Measurements from ENCODE around the gene ADGRV1. TPM values are rescaled to one million over a fixed set of nuclear protein-coding genes. Genes with fewer than 3 reads are reported as not detected.
"Not testable (repeated sequence)": the region's sequence is repeated elsewhere in the genome, so short reads cannot be mapped to it uniquely, and the experiment has no call there.

ADGRV1 gene
- total RNA-seq, 2 experiments from 2014 or later, result 0.06 TPM; not detected in 1

- H3K27ac Mint-ChIP-seq, result no peak overlapping the region
- H3K4me1 Mint-ChIP-seq, result no peaks in the 10 kb centered on the region
- H3K4me3 Mint-ChIP-seq, result no peak overlapping the region
- peaks cover 4% of the 10 kb centered on the region for H3K27me3 Mint-ChIP-seq
- ATAC-seq (ENCODE audit: low read depth) (no peak), DNase-seq (no peak)
- no peaks in the 10 kb centered on the region for H3K9me3 Mint-ChIP-seq
- H3K36me3 Mint-ChIP-seq, result no peaks in the 10 kb centered on the region
- POLR2A ChIA-PET, result no interaction called here
Observed at GRCh38 chr5:90809311-90810056, 250.9 kb downstream of the ADGRV1 start.

DNA sequence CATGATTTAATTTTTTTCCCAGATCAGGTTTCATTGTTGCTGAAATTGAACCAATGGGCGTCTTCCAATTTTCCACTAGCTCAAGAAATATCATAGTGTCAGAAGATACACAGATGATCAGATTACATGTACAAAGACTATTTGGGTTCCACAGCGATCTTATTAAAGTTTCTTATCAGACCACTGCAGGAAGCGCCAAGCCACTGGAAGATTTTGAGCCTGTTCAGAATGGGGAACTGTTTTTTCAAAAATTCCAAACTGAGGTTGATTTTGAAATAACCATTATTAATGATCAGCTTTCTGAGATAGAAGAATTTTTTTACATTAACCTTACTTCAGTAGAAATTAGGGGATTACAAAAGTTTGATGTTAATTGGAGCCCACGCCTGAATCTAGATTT is 251.6 kb downstream of the ADGRV1 start:
- Mint-ChIP-seq H3K9me3 (no peaks in the 10 kb centered on the region), H3K36me3 (no peaks in the 10 kb centered on the region), H3K27me3 (peaks cover 4% of the 10 kb centered on the region), H3K4me1 (no peaks in the 10 kb centered on the region), H3K4me3 (no peak overlapping the region), H3K27ac (no peak overlapping the region)
- ATAC-seq (ENCODE audit: low read depth), result no peak
- no peak for DNase-seq
- POLR2A ChIA-PET, result no interaction called here

- no peak for DNase-seq
- H3K36me3 Mint-ChIP-seq, result no peaks in the 10 kb centered on the region
- no peak overlapping the region for H3K27ac Mint-ChIP-seq
- H3K4me3 Mint-ChIP-seq, result no peak overlapping the region
- no peaks in the 10 kb centered on the region for H3K4me1 Mint-ChIP-seq
- no peaks in the 10 kb centered on the region for H3K9me3 Mint-ChIP-seq
- H3K27me3 Mint-ChIP-seq, result no peaks in the 10 kb centered on the region
- POLR2A ChIA-PET, result no interaction called here
- no peak for ATAC-seq (ENCODE audit: low read depth)
Observed at GRCh38 chr5:90813392-90813791, 254.8 kb downstream of the ADGRV1 start.

DNA sequence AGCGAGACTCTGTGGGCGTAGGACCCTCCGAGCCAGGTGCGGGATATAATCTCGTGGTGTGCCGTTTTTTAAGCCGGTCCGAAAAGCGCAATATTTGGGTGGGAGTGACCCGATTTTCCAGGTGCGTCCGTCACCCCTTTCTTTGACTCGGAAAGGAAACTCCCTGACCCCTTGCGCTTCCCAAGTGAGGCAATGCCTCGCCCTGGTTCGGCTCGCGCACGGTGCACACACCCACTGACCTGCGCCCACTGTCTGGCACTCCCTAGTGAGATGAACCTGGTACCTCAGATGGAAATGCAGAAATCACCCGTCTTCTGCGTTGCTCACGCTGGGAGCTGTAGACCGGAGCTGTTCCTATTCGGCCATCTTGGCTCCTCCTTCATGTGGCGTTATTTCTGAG is 263.5 kb downstream of the ADGRV1 start:
- H3K27ac Mint-ChIP-seq, result not testable (repeated sequence)

GRCh38 chr5:90824436-90824835 is 265.8 kb downstream of the ADGRV1 start:
- H3K36me3 Mint-ChIP-seq, result no peaks in the 10 kb centered on the region
- no peak overlapping the region for H3K27ac Mint-ChIP-seq
- H3K9me3 Mint-ChIP-seq, result peaks cover 2% of the 10 kb centered on the region
- H3K4me1 Mint-ChIP-seq, result no peaks in the 10 kb centered on the region
- no peak overlapping the region for H3K4me3 Mint-ChIP-seq
- peaks cover 1% of the 10 kb centered on the region for H3K27me3 Mint-ChIP-seq
- ATAC-seq (ENCODE audit: low read depth) (no peak), DNase-seq (no peak)
- POLR2A ChIA-PET, result no interaction called here

More for the DNA sequence above, 263.5 kb downstream of the ADGRV1 start:
- H3K4me3 Mint-ChIP-seq; H3K36me3 Mint-ChIP-seq; H3K27me3 Mint-ChIP-seq; H3K9me3 Mint-ChIP-seq; H3K4me1 Mint-ChIP-seq; POLR2A ChIA-PET; DNase-seq; ATAC-seq (ENCODE audit: low read depth): not testable (repeated sequence)

DNA sequence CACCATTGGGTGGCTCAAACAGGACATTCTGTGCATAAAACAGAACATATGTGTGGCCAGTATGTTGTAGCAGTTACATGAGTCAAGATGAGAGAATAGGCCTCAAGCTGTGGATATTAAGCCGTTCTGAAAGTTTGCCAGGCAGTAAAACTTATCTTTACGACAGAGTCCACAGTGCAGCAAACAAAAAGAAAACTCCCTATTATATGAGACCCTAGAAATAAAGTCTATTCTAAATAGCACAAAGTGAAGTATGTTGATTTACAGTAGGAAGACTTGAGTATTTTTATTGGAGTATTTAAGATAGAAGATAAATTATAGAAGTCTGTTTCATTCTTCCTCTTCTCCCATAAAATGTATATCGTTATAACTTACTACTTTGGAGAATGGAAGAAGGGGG is 271.5 kb downstream of the ADGRV1 start:
- H3K27me3 Mint-ChIP-seq, result peaks cover 7% of the 10 kb centered on the region
- H3K4me1 Mint-ChIP-seq, result no peaks in the 10 kb centered on the region
- no peaks in the 10 kb centered on the region for H3K36me3 Mint-ChIP-seq
- ATAC-seq (ENCODE audit: low read depth) (no peak), DNase-seq (no peak)
- POLR2A ChIA-PET, result no interaction called here
- no peak overlapping the region for H3K27ac Mint-ChIP-seq
- no peaks in the 10 kb centered on the region for H3K9me3 Mint-ChIP-seq
- H3K4me3 Mint-ChIP-seq, result no peak overlapping the region

GRCh38 chr5:90833753-90834152 is 275.2 kb downstream of the ADGRV1 start:
- peaks cover 7% of the 10 kb centered on the region for H3K27me3 Mint-ChIP-seq
- ATAC-seq (ENCODE audit: low read depth) (no peak), DNase-seq (no peak)
- POLR2A ChIA-PET, result no interaction called here
- no peaks in the 10 kb centered on the region for H3K9me3 Mint-ChIP-seq
- no peaks in the 10 kb centered on the region for H3K4me1 Mint-ChIP-seq
- no peak overlapping the region for H3K27ac Mint-ChIP-seq
- H3K36me3 Mint-ChIP-seq, result no peaks in the 10 kb centered on the region
- H3K4me3 Mint-ChIP-seq, result no peak overlapping the region

- no peak overlapping the region for H3K4me3 Mint-ChIP-seq
- peaks cover 12% of the 10 kb centered on the region for H3K27me3 Mint-ChIP-seq
- H3K36me3 Mint-ChIP-seq, result no peaks in the 10 kb centered on the region
- H3K9me3 Mint-ChIP-seq, result no peaks in the 10 kb centered on the region
- no peak for ATAC-seq (ENCODE audit: low read depth)
- no peaks in the 10 kb centered on the region for H3K4me1 Mint-ChIP-seq
- POLR2A ChIA-PET, result no interaction called here
- H3K27ac Mint-ChIP-seq, result no peak overlapping the region
- no peak for DNase-seq
Observed at GRCh38 chr5:90834711-90835110, 276.1 kb downstream of the ADGRV1 start.

DNA sequence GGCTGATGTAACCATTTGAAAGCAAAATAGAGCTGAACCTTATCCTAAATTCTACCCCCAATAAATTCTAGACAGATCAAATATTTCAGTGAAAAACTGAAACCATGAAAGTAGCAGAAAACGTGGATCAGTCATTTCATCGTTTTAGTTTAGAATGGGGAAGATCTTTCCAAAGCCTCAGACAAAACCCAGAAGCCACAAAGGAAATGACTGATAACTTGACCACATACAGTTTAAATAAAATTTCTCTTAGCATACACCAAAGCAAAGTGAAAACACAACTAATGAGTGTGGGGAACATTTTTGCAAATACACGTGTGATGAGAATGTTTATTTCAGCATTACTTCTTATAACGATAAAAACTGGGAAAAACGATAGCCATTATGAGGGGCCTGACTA is 284.8 kb downstream of the ADGRV1 start:
- POLR2A ChIA-PET, result no interaction called here
- H3K9me3 Mint-ChIP-seq, result peaks cover 2% of the 10 kb centered on the region
- H3K4me3 Mint-ChIP-seq, result no peak overlapping the region
- DNase-seq (no peak), ATAC-seq (ENCODE audit: low read depth) (no peak)
- no peaks in the 10 kb centered on the region for H3K36me3 Mint-ChIP-seq
- peaks cover 31% of the 10 kb centered on the region for H3K27me3 Mint-ChIP-seq
- no peak overlapping the region for H3K27ac Mint-ChIP-seq
- peaks cover 6% of the 10 kb centered on the region for H3K4me1 Mint-ChIP-seq

DNA sequence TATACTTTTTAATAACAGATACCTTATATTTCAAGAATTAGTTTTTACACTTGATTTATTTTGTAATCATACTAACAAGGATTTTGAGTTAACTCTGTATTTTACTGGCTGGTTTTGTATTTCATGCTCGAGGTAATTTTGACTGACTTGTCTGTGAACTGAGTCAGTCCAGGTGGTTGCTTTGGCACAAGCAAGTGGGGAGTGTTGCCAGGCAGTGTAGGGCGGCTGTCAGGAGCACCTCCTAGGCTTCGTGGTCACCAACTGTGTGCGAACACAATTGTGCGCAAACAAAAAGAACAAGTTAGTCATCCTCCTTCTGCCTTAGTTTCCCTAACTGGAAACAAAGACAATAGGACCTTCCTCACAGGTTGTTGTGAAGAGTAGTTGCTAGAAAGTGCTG is 286.3 kb downstream of the ADGRV1 start:
- Mint-ChIP-seq H3K9me3 (peaks cover 2% of the 10 kb centered on the region), H3K4me3 (no peak overlapping the region), H3K27me3 (peaks cover 24% of the 10 kb centered on the region), H3K36me3 (no peaks in the 10 kb centered on the region), H3K4me1 (peaks cover 6% of the 10 kb centered on the region), H3K27ac (no peak overlapping the region)
- ATAC-seq (ENCODE audit: low read depth) (no peak), DNase-seq (no peak)
- POLR2A ChIA-PET, result no interaction called here

DNA sequence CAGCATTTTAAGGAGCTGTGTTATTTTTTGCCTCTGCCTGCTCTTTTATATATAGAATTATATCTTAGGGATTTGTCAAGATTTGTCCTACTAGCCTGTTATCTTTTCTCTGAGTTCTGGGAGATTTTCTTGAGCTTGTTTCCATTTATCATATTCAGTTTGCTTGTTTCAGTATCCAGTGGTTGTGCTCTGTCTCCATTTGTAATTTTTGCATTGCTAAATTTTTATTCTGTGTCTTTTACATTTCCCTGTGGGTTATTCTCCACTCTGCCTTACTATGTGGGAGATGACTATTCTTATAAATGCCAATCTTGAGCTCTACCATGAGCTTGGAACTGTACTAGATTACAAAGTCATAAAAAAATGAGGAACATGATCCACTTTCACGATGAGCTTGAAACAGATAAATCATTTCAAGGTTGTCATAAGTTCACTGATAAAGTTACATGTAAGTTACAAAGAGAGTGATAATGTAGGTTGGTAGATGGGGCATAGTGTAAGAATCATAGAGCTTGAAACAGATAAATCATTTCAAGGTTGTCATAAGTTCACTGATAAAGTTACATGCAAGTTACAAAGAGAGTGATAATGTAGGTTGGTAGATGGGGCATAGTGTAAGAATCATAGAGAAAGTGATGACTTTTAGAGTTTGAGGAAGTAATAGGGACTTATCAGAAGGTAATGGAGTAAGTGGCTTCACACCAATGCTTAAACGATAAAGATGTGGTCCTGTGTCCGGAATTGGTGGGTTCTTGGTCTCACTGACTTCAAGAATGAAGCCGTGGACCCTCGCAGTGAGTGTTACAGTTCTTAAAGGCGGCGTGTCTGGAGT is 287.3 kb downstream of the ADGRV1 start:
- peaks cover 6% of the 10 kb centered on the region for H3K4me1 Mint-ChIP-seq
- ATAC-seq (ENCODE audit: low read depth), result no peak
- H3K36me3 Mint-ChIP-seq, result no peaks in the 10 kb centered on the region
- peaks cover 2% of the 10 kb centered on the region for H3K9me3 Mint-ChIP-seq
- no peak for DNase-seq
- POLR2A ChIA-PET, result no interaction called here
- H3K27ac Mint-ChIP-seq, result no peak overlapping the region
- no peak overlapping the region for H3K4me3 Mint-ChIP-seq
- H3K27me3 Mint-ChIP-seq, result peaks cover 18% of the 10 kb centered on the region

DNA sequence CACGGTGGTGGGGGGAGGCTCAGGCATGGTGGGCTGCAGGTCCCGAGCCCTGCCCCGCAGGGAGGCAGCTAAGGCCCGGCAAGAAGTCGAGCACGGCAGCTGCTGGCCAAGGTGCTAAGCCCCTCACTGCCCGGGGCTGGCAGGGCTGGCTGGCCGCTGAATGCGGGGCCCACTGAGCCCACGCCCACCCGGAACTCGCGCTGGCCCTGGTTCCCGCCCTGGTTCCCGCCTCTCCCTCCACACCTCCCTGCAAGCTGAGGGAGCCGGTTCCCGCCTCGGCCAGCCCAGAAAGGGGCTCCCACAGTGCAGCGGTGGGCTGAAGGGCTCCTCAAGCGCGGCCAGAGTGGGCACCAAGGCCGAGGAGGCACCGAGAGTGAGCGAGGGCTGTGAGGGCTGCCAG is 289.0 kb downstream of the ADGRV1 start:
- peaks cover 19% of the 10 kb centered on the region for H3K27me3 Mint-ChIP-seq

GRCh38 chr5:90849939-90850338 is 291.3 kb downstream of the ADGRV1 start:
- Mint-ChIP-seq H3K4me3 (no peak overlapping the region), H3K4me1 (no peaks in the 10 kb centered on the region), H3K36me3 (no peaks in the 10 kb centered on the region), H3K27ac (no peak overlapping the region), H3K9me3 (peaks cover 2% of the 10 kb centered on the region), H3K27me3 (peaks cover 12% of the 10 kb centered on the region)
- ATAC-seq (ENCODE audit: low read depth) (no peak), DNase-seq (no peak)
- POLR2A ChIA-PET, result no interaction called here

More for the DNA sequence above, 289.0 kb downstream of the ADGRV1 start:
- H3K36me3 Mint-ChIP-seq; H3K4me1 Mint-ChIP-seq; DNase-seq; ATAC-seq (ENCODE audit: low read depth); H3K27ac Mint-ChIP-seq; H3K9me3 Mint-ChIP-seq; POLR2A ChIA-PET; H3K4me3 Mint-ChIP-seq: not testable (repeated sequence)

GRCh38 chr5:90852531-90852930 is 293.9 kb downstream of the ADGRV1 start:
- Mint-ChIP-seq H3K36me3 (no peaks in the 10 kb centered on the region), H3K27me3 (peaks cover 4% of the 10 kb centered on the region), H3K4me1 (no peaks in the 10 kb centered on the region), H3K9me3 (no peaks in the 10 kb centered on the region), H3K4me3 (no peak overlapping the region), H3K27ac (no peak overlapping the region)
- DNase-seq (no peak), ATAC-seq (ENCODE audit: low read depth) (no peak)
- POLR2A ChIA-PET, result no interaction called here
